Measurements from ENCODE around the gene IL3.
A peak's percentile ranks its signal among the peaks of the same experiment; 100 is the strongest.

The IL3 gene, protein sequence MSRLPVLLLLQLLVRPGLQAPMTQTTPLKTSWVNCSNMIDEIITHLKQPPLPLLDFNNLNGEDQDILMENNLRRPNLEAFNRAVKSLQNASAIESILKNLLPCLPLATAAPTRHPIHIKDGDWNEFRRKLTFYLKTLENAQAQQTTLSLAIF

DNA sequence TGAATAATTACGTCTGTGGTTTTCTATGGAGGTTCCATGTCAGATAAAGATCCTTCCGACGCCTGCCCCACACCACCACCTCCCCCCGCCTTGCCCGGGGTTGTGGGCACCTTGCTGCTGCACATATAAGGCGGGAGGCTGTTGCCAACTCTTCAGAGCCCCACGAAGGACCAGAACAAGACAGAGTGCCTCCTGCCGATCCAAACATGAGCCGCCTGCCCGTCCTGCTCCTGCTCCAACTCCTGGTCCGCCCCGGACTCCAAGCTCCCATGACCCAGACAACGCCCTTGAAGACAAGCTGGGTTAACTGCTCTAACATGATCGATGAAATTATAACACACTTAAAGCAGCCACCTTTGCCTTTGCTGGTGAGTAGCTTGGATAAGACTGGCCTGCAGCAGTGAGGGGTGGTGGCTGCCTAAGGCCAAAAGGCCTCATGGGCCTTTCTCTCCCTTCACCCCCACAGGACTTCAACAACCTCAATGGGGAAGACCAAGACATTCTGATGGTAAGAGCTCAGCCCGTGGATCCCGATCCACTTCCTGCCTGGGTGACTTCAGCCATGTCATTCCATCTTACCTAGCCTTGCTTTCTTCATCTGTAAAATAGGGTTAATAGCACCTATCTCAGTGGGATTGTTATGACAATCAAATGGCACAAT is at the start of gene IL3:
IL3 (plus strand) TSS at position 155 of the 661 bp plus-strand sequence; CDS start at position 207, 52 bp downstream.
- no peak for DNase-seq

DNA sequence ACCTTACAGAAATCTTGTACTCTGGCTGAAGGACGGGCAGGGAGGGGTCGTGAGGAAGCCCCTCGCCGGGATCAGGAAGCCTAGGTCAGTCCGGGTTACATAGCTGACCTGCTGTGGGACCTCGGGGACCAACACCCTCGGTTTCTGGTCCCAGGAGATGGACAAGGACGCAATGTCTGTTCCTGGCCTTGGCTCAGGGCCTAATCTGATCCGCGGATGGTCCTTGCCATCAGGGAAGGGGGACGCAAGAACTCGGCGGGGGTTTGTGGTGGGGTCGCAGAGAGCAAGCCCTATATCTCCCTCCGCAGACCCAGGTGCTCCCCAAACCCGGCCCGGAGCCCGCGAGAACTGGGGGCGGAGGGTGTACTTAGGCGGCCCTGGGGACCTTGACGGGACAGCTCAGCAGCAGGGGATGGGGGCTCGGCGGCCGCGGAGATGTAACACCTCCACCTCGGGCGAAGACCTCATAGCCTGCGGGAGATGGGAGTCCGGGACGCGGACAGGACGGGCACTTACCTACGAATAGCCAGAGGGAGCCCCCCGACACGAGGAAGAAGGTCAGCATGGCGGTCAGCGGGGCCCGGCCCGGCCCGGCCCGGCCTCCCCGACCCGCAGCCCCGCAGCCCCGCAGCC is 49.4 kb upstream of the IL3 start:
- DNase-seq: no peak

DNA sequence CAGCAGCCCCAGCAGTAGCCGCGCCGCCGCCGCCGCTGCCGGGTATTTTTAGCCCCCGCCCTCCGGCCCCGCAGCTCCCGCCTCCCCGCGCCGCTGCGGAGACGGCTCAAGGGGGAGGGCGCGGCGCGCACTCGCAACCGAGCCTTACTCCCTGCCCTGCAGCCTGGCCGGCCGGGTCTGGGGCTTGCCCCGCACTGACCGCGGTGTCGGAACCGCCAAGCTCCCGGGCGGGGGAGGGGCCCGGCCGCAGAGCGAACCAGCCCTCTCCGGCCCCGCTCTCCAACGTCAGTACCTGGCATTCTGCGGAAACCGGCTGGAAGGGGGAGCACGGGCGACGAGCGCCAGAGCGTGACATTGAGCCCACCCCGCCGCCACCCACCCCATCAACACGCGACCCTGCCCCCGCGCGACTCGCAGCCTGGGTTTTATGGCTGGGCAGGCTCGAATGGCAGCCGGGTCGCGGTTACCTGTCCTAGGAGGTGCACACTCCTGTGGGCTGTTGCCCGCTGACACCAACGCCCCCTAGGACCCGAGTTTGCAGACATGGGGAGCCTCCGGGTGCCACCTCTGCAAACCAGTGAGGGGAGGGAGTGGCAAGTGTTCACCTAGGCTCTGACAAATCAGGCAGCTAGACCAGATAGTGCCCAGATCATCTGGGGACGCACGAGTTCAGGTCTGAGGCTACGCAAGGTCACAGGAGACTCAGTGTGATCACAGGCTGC is 48.7 kb upstream of the IL3 start, which contains the start of gene ACSL6:
ACSL6 (minus strand) TSS at position 37 of the 722 bp plus-strand sequence. CDS start 105 bp downstream, outside the sequence.
- peak; percentile 53 for DNase-seq

DNA sequence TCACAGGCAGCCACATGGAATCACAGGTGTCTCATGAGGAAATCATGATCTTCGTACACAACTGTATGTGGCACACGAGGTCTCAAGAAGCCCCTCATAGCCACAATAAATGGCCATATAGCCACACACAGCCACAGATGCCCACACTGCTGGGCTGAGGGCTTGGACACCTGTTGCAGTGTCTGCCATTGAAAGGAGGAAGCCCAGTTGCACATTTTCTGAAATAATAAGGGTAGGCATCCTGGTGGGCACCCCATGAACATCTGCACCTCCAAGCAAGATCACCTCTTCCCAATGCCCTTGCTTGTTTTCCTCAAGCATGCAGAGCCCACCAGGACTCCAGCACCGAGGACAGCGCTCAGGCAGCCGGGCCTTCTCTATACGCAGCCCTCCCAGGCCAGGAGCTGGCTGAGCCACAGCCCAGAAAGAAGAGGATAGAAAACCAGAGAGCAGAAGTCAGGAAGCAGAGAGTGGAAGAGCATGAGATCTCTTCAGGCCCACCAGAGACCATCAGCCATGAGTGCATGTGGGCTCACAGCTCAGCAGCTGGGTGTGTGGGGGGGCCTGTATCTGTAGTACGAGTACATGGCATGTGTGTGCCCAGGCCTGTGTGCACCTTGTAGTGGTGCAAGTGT is 48.0 kb upstream of the IL3 start:
- no peak for DNase-seq

DNA sequence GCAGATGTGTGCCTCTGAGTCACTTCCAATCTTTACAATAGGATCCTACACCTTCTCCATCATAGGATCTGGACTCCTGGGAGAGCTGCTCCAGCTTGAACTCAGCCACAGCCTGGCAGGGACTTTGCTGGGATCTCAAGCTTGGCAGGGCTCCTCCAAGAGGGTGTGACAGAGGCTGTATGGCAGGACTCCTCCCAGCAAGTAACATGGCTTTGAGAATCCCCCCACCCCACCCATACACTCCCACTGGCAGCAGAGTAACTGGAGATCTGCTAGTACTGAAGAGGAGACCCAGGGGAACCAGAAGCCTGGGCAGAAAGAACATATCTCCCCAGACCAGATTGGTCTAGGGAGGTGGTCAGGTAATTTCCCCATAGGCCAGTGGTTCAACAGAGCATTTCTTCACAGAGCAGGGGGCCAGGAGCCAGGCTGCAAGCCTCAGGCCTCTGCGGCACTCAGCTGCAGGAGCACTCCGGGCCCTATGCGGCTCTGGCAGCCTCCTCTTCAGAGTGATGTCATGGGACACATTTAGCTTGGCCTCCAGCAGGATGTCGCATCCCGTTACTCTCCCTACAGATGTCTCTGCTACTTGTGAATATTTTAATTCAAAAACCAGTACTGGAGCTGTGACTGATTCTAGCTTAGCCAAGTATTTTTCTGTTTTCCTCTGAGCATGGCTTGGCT is 47.3 kb upstream of the IL3 start:
- DNase-seq: no peak

DNA sequence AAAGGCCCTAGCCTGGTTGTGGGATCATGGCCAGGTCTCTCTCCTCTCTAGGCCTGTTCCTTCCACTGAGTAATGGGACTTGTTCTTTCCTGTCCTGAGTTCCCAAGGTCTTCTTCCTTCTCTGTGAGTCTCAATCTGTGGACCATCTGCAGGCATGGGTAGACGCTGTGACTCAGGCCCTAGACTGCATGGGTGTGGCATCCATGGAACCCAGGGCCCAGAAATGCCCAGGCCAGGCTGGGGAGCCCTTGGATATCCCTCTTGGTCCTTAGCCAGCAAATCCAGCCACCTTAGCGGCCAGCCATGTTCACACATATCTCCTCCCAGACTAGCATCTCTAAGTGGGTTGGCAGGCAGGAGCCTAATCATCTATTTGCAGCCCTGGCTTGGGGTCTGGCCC is 46.7 kb upstream of the IL3 start:
- no peak for DNase-seq

DNA sequence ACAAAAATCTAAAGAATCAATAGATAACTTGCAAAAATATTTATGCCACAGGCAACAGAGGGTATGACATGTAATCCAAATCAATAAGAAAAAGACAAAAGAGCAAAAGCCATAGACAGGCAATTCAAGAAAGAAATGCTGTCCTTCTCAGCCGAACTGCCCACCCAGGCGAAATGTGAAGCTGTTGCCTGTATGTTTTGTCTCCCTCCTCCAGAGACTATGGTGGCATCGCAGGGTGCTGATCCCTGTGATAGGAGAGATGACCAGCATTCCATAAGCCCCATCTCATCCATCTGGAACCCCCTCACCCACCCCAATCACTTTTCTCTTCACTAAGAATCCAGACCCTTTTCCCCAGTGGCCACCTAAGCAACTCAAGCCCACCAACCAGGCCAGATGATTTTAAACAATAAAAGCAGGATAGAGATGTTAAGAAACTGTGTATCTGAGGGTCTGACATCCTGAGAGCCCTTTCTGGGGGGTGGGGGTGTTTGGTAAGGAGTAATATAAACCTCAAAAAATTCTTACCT is 43.7 kb upstream of the IL3 start:
- no peak for DNase-seq

DNA sequence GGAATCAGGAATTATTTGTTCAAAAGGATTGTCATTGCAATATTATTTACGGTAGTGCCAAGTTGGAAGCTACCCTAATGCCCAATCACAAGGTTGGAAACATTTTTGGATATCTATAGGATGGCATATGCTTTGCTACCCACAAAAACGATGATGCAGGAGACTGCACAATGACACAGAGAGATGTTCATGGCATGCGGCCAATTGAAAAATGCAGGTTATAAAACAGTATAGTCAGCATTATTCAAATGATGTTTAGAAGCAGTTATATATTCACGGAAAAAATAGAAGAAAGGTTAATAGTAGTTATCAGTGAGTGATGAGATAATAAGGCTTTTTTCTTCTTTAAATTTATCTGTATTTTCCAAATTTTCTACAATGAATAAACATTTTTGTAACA is 43.1 kb upstream of the IL3 start:
- no peak for DNase-seq

DNA sequence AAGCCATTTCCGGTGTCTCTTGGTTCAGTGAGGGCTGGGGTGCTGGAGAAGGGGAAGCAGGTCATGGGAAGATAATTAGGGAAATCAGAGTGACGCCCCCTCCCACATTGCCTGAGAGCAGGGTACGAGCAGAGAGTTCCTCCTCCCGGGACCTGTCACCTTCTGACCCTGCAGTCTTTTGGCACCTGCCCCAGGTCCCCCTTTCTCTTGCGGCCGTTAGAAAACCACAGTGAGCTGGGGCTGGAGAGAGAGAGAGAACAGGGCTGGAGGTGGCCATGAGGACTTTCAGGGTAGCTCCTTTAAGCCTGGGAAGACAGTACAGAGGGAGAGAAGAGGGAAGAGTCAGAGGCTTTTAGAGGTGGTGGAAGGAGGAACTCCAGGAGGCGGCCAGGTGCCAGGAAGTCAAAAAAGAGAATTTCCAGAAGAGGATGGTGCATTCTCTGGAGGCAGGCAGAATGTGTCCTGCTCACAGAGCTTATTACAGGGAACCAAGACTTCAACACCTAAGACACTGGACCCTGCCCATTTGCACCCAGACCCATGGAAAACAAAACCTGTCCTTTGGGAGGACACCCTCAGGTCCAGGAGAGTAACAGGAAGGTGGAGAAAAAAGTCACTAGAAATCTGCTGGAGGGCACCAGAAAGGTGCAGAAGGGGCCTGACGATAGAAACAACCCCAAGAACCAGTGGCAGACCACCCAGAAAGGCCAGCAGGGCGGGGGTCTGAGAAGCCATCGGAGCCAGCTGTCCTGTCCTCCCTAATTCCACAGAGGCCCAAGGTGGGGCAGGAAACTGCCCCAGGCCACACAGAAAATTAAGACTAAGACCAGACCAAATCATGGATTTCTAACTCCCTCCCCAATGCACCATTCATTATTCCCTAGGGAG is 42.5 kb upstream of the IL3 start:
- DNase-seq: no peak

DNA sequence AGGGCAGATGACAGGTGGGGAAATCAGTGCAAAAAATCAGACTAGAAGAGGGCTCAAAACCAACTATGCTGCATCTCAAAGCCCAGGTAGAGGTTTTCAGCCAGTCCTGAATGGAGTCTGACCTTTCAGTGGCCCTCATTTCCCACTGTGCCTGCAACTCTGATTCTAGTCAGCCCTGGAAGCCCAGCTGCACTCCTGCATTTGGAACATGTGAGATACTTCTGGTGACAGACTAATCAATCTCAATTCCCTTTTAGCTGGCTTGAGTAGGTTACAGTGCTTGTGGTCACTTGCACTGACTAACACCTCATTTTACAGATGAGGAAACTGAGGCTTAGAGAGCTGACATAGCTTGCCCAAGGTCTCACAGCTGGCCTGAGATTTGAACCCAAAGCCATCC is 41.1 kb upstream of the IL3 start:
- DNase-seq: no peak

DNA sequence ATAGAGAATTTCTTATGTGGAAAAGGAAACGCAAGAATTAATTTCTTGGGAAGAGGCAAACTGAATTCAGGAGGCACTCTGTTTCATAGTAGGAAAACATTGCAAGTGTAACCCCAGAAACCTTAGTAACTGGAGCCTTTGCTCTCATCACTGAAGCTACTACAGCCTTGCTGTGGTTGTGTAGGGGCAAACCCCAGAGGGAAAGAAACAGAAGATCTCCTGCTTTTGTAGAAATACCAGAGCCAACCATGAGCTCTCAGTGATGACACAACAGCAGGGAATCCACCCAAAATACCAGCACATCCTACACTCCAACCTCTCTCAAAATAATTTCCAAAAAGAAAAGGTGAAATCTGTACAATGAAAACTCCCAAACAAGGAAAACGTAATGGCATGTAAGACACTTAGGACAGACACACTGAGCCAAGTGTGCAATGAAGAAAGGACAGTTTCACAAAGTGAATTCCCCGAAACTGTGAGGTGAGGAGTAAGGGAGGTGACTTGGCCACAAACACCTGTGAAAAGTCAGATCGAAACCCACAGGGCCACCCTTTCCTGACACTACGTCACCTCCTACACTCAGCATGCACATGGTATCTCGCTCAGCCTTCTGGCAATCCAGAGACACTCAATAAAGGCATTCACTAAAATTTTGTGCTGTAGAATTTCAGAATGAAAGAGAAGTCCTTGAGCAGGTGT is 40.4 kb upstream of the IL3 start:
- DNase-seq: peak; percentile 86

DNA sequence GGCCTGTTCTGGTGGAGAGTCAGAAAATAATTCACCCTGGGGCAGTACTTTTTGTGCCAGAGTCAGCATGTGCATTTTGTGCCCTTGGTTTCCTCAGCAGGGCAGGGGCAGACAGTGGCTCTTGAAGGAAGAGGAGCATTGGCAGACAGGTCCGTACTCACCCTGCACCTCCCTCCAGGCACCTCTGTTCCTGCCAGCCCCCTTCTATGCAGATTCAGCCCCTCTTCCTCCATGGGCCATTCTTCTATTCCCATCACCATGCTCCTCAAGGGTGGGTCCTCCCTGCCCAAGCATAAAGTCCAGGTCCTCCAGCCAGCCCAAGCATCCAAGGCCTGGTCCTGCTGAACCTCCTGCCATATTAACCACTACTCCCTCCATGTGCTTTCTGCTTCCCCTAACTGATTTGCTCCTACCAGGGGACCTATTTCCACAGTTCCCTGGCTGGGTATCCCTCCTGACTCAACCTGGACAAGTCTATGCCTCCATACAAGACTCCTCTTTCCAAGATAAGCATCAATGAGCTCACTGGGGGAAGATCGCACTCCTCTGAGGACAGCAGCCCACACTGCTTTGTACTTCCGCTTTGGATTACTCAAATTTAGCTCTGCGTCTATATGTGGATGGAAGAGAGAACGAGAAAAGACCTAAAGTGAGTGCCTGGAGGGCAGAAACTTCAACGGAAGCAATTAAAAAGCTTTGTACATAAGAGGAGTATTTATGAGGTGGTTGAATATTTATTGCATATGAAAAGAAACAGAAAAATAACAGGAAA is 39.7 kb upstream of the IL3 start:
- DNase-seq: no peak

DNA sequence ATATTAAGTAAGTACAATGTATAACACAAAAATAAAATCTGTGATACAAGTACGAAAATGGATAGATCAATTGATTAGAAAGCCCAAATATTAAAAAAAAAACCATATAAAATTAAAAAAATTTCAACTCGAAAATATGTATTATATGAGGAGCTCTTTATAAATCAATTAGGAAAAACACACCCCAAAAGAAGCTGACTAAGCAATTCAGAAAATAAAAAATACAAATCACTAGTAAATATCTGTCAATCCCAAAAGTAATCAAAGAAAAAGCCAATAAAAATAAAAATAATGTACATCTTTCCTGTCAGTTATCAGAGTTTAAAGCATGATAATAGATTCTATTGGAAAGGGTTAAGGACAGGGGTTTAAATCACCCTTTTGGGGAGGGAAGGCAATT is 38.8 kb upstream of the IL3 start:
- DNase-seq: no peak

DNA sequence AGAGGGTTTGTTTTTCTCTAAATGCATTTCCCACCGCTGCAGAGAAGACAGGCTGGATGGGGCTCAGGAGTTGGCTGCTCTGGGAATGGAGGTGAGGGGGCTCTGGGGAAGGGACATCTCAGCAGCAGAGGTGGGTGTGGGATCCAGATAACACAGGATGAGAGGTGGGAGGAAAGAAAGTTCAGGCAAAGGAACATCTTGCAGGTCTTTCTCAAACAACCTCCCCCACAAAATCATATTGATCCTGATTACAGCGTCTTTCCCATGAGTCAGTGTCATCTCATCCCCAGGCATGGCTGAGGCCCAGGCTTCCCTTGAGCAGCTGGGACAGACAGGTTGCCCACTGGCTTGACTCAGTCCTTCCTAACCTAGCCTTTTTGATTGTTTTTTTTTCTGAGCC is 37.7 kb upstream of the IL3 start:
- DNase-seq: no peak

DNA sequence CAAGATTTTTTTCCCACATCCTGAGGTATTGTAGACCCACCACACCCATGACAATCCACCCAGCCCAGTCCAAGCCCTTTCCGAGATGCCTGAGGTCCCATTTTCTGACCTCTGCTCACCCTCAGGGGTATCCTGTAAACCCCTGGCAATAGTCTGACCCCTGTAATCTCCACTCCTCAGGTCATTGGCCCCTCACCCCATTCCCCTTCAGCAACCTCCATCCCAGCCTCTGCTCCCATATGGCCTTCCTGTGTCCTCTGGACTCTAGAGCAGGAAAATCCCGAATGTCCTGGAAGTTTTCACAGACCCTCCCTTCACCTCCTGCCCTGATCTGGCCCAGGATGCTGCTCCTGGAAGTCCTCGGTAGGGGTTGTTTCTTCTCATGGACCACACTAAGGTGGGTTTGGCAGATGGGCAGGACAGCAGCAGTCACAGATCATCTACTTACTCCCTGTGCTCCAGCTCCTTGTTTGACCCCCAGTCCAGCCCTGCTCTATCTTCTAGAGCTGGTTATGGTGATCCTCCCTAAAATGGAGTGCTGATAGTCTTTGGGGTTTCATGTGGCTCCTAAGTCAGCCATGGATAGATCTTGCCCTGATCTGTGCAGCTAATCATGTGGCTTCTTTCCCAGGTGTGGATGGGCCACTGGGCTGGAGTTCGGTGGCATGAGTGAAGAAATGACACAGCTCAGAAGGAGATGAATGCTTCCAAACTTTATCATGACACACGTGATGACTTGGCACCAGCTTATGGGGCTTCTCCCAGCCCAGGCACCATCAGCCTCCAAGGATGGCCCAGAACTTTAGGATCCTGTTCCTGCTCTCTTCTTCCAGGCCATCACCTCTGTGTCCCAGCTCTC is 37.0 kb upstream of the IL3 start:
- no peak for DNase-seq

DNA sequence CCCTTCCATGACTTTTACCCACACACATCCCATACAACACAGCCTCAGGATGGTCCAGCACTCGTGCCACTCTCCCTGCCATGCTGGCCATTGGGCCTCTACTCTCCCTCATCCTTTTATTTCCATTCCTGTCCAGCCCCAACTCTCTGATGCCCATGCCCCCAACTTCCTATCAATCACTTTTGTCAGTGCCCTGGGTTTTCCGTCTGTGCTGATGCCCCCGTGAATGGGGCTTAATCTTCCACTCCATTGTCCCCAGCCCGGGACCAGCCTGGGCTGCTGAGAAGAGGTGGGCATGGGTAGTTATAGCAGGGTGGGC is 36.4 kb upstream of the IL3 start:
- no peak for DNase-seq

DNA sequence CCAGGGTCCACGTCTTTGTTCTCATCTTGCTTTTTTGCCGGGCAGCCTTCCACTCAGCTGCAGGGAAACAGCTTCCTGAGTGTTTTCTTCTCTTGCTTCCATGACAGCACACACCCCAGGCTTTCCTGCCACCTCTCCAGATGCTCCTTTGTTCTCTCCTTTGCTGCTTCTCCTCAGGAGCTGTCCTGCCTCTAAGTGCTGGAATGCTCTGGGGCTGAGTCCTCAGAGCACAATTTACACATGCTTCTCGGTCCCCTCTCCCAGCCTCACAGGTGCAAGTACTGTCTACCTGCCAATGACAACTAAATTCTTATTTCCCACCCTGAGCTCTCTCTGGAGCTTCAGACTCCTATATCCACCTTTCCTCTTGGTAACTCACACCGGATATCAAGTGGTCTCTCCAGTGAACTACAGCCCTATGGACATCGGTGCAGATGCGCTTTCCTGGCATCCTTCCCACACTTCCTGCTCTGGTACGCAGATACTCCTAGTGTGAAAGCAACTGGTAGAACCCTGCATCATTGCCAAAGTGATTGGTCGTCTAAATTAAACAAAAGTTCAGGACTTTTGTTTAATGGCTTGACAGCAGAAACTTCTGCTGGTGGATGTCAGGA is 35.6 kb upstream of the IL3 start:
- DNase-seq: no peak

DNA sequence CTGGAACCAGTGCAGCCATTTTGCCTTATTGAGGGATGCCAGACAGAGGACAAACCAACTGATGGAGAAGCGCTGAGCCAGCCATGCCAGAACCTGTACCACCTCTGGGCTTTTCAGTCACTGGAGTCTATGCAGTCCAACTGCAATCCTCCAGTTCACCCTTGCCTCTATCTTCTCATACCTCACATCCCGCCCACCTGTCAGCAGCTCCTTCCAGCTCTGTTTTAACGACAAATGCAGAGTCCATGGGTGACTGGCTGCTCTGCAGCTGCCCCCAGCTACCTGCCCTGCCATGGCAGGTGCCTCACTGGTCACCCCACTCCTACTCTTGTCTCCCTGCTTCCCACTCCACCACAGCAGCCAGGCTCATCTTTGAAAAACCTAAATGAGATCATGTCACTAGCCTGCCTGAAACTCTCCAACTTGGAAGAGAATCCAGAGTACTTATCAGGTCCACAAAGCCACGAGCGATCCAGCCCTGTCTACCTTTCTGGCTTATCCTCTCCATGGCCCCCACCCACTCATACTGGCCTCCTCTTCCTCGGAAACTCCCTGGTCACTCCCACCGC is 35.0 kb upstream of the IL3 start:
- DNase-seq: no peak

All from CD4-positive, alpha-beta T cell treated with Interleukin-21 for 1 hour (primary cell).